Lung (tissue), 12 donors: ENCODE measurements around the gene APBA2. TPM values are rescaled to one million over a fixed set of nuclear protein-coding genes. Genes with fewer than 3 reads are reported as not detected.

ENCODE experiments used
- ATAC-seq: fragments of 200-7000 bp; cut with Tn5 transposase; one replicate; pipeline ENCODE4 v1.9.1; 2020; ENCODE audit warnings: moderate number of reproducible peaks; ENCODE audit not compliant: insufficient read depth, low FRiP score
- DNase-seq, 3 donors: peaks; one replicate each; pipeline ENCODE4 v3.0.0-alpha.2; 2013 to 2017
- H3K27ac ChIP-seq, 2 donors: one replicate each; pipeline ENCODE4 v1.5.1; 2013; ENCODE audit warnings: mild to moderate bottlenecking in 2 of 2, moderate library complexity in 2 of 2, control low read depth in 1 of 2, inconsistent platforms in 1 of 2, low read depth in 1 of 2, low read length in 1 of 2
- H3K27me3 ChIP-seq, 3 donors: one replicate each; pipeline ENCODE4 v1.5.1; 2013; ENCODE audit warnings: low read length in 2 of 3; ENCODE audit not compliant: control insufficient read depth in 3 of 3, insufficient read depth in 3 of 3
- H3K36me3 ChIP-seq, 4 donors: one replicate each; pipeline ENCODE4 v1.5.1; 2013; ENCODE audit warnings: low read length in 4 of 4, mild to moderate bottlenecking in 1 of 4, moderate library complexity in 1 of 4; ENCODE audit not compliant: control insufficient read depth in 4 of 4, insufficient read depth in 4 of 4
- H3K4me1 ChIP-seq, 5 donors: one replicate each; pipeline ENCODE4 v1.5.1; 2013; ENCODE audit warnings: low read length in 5 of 5, mild to moderate bottlenecking in 2 of 5, moderate library complexity in 1 of 5; ENCODE audit not compliant: control insufficient read depth in 5 of 5, insufficient read depth in 5 of 5
- H3K4me3 ChIP-seq: one replicate; pipeline ENCODE4 v1.5.1; 2013; ENCODE audit warnings: mild to moderate bottlenecking, control low read depth, moderate library complexity
- H3K9ac ChIP-seq, 2 donors: one replicate each; pipeline ENCODE4 v1.5.1; 2013; ENCODE audit warnings: low read length in 2 of 2, control low read depth in 1 of 2; ENCODE audit not compliant: insufficient read depth in 1 of 2
- H3K9me3 ChIP-seq, 4 donors: one replicate each; pipeline ENCODE4 v1.5.1; 2013; ENCODE audit warnings: low read length in 3 of 4, mild to moderate bottlenecking in 1 of 4, moderate library complexity in 1 of 4; ENCODE audit not compliant: control insufficient read depth in 4 of 4, insufficient read depth in 3 of 4
- whole genome bisulfite sequencing, 2 donors: extraction: QIAGEN DNeasy Blood & Tissue Kit; methylation state at CpG; one replicate each; pipeline ENCODE4 v1.1.7; 2013; 5-methylcytosine and 5-hydroxymethylcytosine counted together
- polyA plus RNA-seq, 2 donors: library from polyadenylated mRNA; stranded (reverse); fragments of 200-250 nt; gene quantifications; one replicate each; pipeline ENCODE4 v1.2.1, GENCODE V29; 2013
- total RNA-seq, 2 donors: library from RNA; depleted of rRNA in 1 of 2; stranded (reverse); fragments of >200 nt in 1 of 2; gene quantifications; one replicate each; pipeline ENCODE4 v1.2.1, GENCODE V29; 2014 to 2021
- TF ChIP-seq, protein P1 (sequence below): IDR thresholded peaks from 2 replicates; pipeline ENCODE4 v1.5.1; 2012; ENCODE audit warnings: mild to moderate bottlenecking; ENCODE audit errors: control extremely low read depth, extremely low read depth
- donor health status: control.
- donor health status: control.
- donor health status: Bipolar disorder and iron deficiency.
- donor health status: healthy.
- donor health status: DM: yes; HTN: yes; CAD: no.

APBA2 gene
- total and polyA plus RNA-seq, 4 donors, result 1.6 to 18.3 (median 4.5) TPM

- H3K4me1 ChIP-seq, result no peaks in the 10 kb centered on the region
- 68 to 91% methylated on average over 11 of the region's 11 CpGs for WGBS, 2 donors
- peaks cover 0 to 7% (median 0%) of the 10 kb centered on the region in 3 donors for H3K27me3 ChIP-seq
- H3K9ac ChIP-seq, result no peak overlapping the region
- no peak for DNase-seq
- H3K9me3 ChIP-seq, result no peaks in the 10 kb centered on the region
- ATAC-seq, result no peak
- H3K4me3 ChIP-seq, result no peak overlapping the region
- no peaks in the 10 kb centered on the region for H3K36me3 ChIP-seq
- TF ChIP-seq, protein P1, sequence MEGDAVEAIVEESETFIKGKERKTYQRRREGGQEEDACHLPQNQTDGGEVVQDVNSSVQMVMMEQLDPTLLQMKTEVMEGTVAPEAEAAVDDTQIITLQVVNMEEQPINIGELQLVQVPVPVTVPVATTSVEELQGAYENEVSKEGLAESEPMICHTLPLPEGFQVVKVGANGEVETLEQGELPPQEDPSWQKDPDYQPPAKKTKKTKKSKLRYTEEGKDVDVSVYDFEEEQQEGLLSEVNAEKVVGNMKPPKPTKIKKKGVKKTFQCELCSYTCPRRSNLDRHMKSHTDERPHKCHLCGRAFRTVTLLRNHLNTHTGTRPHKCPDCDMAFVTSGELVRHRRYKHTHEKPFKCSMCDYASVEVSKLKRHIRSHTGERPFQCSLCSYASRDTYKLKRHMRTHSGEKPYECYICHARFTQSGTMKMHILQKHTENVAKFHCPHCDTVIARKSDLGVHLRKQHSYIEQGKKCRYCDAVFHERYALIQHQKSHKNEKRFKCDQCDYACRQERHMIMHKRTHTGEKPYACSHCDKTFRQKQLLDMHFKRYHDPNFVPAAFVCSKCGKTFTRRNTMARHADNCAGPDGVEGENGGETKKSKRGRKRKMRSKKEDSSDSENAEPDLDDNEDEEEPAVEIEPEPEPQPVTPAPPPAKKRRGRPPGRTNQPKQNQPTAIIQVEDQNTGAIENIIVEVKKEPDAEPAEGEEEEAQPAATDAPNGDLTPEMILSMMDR, result no peak
- no peak overlapping the region for H3K27ac ChIP-seq
Measured at GRCh38 chr15:29129926-29130325, 244.2 kb downstream of the APBA2 start.

DNA sequence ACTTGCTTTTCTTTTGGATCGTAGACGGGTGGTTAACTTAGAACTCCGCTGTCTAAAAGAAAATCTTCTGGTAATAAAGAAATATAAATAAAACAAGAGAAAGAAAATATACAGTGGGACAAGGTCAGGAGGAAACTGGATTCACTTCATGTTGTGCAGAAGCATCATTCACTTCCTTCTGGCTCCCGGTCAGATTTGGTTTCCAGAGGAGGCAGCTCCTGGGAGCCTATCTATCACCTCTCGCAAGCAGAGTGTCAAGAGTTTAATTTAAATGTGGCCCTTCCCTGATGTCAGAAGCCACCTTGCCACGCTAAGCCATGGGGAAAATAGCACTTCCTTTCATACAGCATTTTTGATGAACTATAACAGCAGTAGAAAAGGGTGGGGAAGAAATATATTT, 244.7 kb downstream of the APBA2 start:
- no peak overlapping the region for H3K9ac ChIP-seq
- TF ChIP-seq, protein P1, result no peak
- DNase-seq (no peak), ATAC-seq (no peak)
- no peaks in the 10 kb centered on the region for H3K36me3 ChIP-seq
- H3K4me1 ChIP-seq, result no peaks in the 10 kb centered on the region
- H3K27me3 ChIP-seq, result peaks cover 0 to 7% (median 0%) of the 10 kb centered on the region in 3 donors
- no peak overlapping the region for H3K27ac ChIP-seq
- no peak overlapping the region for H3K4me3 ChIP-seq
- WGBS, 2 donors, result 54 to 59% methylated on average over 6 of the region's 6 CpGs
- no peaks in the 10 kb centered on the region for H3K9me3 ChIP-seq

DNA sequence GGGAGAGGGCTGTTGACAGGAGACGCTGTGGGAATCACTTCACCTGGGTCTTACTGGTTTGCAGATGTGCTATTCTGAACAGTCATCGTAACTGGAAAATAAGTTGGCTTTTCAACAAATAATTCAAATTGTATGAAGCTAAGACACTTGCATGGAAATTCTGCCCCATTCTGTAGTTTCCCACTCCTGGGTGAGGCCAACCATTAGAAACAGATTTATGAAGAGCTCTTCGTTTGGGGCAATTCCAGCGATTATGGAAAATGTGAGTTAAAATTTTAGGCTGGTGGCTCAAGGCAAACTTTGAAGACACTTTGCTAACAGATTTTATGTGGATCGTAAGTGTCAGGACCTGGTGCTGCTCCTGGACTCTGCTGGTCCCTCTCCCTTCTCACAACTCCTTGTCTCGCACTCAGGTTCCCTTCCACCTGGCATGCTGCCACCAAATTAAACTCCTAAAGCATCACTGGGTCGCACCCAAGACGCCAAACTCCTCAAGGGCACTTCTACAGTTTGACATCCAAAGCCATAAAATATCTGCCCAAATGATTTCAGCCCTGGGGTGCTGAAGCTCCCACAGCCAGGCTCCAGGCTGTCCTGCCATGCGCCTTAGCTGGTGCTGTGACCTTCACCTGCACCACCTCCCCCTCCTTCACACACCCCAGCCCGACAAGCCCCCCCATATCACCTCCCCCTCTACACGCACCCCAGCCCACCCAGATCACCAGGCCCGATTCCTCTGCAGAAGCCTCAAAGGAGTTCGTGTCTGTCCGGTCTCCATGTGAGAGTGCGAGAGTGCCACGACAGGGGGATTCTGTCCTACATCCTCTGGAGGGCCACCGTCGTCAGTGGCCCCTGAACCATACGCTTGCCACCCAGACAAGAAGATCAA, 245.4 kb downstream of the APBA2 start:
- Histone ChIP-seq H3K27me3 (peaks cover 0 to 7% (median 0%) of the 10 kb centered on the region in 3 donors), H3K36me3 (no peaks in the 10 kb centered on the region), H3K9ac (no peak overlapping the region), H3K9me3 (no peaks in the 10 kb centered on the region), H3K27ac (no peak overlapping the region), H3K4me1 (no peaks in the 10 kb centered on the region), H3K4me3 (no peak overlapping the region)
- TF ChIP-seq, protein P1, result no peak
- ATAC-seq (no peak), DNase-seq (no peak)
- 70 to 75% methylated on average over 19 of the region's 19 CpGs for WGBS, 2 donors
